ENCODE measurements around the gene KCNG2. TPM values are rescaled to one million over a fixed set of nuclear protein-coding genes. Genes with fewer than 3 reads are reported as not detected.

KCNG2 gene
- total RNA-seq, 4 donors from 2014 or later, result 0.55 TPM; not detected in 3

- no peak overlapping the region for H3K4me3 ChIP-seq
- H3K4me1 ChIP-seq, result peaks cover 5 to 10% of the 10 kb centered on the region in 2 donors
- no peaks in the 10 kb centered on the region for H3K9me3 ChIP-seq
- no peak overlapping the region for H3K27ac ChIP-seq
- in situ Hi-C loops (cut with MboI; ENCODE audit: low sequenced_read_pairs in 4 of 4), result no loop called here
- no peak for TF ChIP-seq POLR2A (IDR thresholded peaks at IDR 0.05)
- TF ChIP-seq, protein P1, sequence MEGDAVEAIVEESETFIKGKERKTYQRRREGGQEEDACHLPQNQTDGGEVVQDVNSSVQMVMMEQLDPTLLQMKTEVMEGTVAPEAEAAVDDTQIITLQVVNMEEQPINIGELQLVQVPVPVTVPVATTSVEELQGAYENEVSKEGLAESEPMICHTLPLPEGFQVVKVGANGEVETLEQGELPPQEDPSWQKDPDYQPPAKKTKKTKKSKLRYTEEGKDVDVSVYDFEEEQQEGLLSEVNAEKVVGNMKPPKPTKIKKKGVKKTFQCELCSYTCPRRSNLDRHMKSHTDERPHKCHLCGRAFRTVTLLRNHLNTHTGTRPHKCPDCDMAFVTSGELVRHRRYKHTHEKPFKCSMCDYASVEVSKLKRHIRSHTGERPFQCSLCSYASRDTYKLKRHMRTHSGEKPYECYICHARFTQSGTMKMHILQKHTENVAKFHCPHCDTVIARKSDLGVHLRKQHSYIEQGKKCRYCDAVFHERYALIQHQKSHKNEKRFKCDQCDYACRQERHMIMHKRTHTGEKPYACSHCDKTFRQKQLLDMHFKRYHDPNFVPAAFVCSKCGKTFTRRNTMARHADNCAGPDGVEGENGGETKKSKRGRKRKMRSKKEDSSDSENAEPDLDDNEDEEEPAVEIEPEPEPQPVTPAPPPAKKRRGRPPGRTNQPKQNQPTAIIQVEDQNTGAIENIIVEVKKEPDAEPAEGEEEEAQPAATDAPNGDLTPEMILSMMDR (IDR thresholded peaks at IDR 0.05 in 4 of 5, conservative IDR thresholded peaks at IDR 0.05 in 1 of 5), result no peak
- H3K36me3 ChIP-seq, result no peaks in the 10 kb centered on the region
- no peak for ATAC-seq
- peaks cover 36 to 55% (median 52%) of the 10 kb centered on the region in 3 donors for H3K27me3 ChIP-seq
- intact Hi-C loops (cut with DNase I; ENCODE audit: low total_unique reads), result no loop called here
- DNase-seq, result no peak
Measured at GRCh38 chr18:79795446-79795845, 2.3 kb upstream of the KCNG2 start.

GRCh38 chr18:79796016-79796415 is 1.7 kb upstream of the KCNG2 start:
- DNase-seq (no peak), ATAC-seq (no peak)
- Histone ChIP-seq H3K9me3 (no peaks in the 10 kb centered on the region), H3K4me1 (peaks cover 5 to 10% of the 10 kb centered on the region in 2 donors), H3K36me3 (no peaks in the 10 kb centered on the region), H3K27ac (no peak overlapping the region), H3K27me3 (peaks cover 34 to 49% (median 48%) of the 10 kb centered on the region in 3 donors), H3K4me3 (no peak overlapping the region)
- intact Hi-C loops (cut with DNase I; ENCODE audit: low total_unique reads) (no loop called here), in situ Hi-C loops (cut with MboI; ENCODE audit: low sequenced_read_pairs in 4 of 4) (no loop called here)
- TF ChIP-seq POLR2A (IDR thresholded peaks at IDR 0.05), result no peak
- TF ChIP-seq, protein P1 (IDR thresholded peaks at IDR 0.05 in 4 of 5, conservative IDR thresholded peaks at IDR 0.05 in 1 of 5), result no peak

- peaks cover 32 to 45% (median 43%) of the 10 kb centered on the region in 3 donors for H3K27me3 ChIP-seq
- ATAC-seq (no peak), DNase-seq (no peak)
- TF ChIP-seq POLR2A (IDR thresholded peaks at IDR 0.05), result no peak
- TF ChIP-seq, protein P1 (IDR thresholded peaks at IDR 0.05 in 4 of 5, conservative IDR thresholded peaks at IDR 0.05 in 1 of 5), result no peak
- intact Hi-C loops (cut with DNase I; ENCODE audit: low total_unique reads) (no loop called here), in situ Hi-C loops (cut with MboI; ENCODE audit: low sequenced_read_pairs in 4 of 4) (no loop called here)
- H3K4me1 ChIP-seq, result peaks cover 5 to 10% of the 10 kb centered on the region in 2 donors
- no peaks in the 10 kb centered on the region for H3K36me3 ChIP-seq
- no peak overlapping the region for H3K27ac ChIP-seq
- H3K4me3 ChIP-seq, result no peak overlapping the region
- H3K9me3 ChIP-seq, result no peaks in the 10 kb centered on the region
Measured at GRCh38 chr18:79796531-79797405, 970 bp upstream of the KCNG2 start.

GRCh38 chr18:79798346-79798998 is 734 bp downstream of the KCNG2 start:
- H3K4me3 ChIP-seq, result peak overlapping the region; percentile 17 to 29 (median 23)
- H3K27ac ChIP-seq, result no peak overlapping the region
- H3K9me3 ChIP-seq, result no peaks in the 10 kb centered on the region
- in situ Hi-C loops (cut with MboI; ENCODE audit: low sequenced_read_pairs in 4 of 4) (no loop called here), intact Hi-C loops (cut with DNase I; ENCODE audit: low total_unique reads) (no loop called here)
- TF ChIP-seq, protein P1 (IDR thresholded peaks at IDR 0.05 in 4 of 5, conservative IDR thresholded peaks at IDR 0.05 in 1 of 5), result no peak
- TF ChIP-seq POLR2A (IDR thresholded peaks at IDR 0.05), result no peak
- H3K27me3 ChIP-seq, result peaks cover 32 to 38% (median 37%) of the 10 kb centered on the region in 3 donors
- no peak for DNase-seq
- H3K4me1 ChIP-seq, result peaks cover 5 to 10% of the 10 kb centered on the region in 2 donors
- no peak for ATAC-seq
- no peaks in the 10 kb centered on the region for H3K36me3 ChIP-seq
